OCI-LY3 (cell line): Measurements from ENCODE around the gene PLAC8L1.

Experiments used
- CTCF ChIP-seq: fragments of 200-600, 300-600 bp; sonication (generic); IDR thresholded peaks from 2 replicates; pipeline ENCODE4 v1.5.1; 2014; ENCODE audit warnings: antibody characterized with exemption, low read length, low read depth
- EZH2phosphoT487 ChIP-seq: fragments of 200-600 bp; shearing (Covaris generic); IDR thresholded peaks from 2 replicates; pipeline ENCODE4 v1.6.1; 2018; ENCODE audit warnings: antibody characterized with exemption, mixed run types, low read depth

GRCh38 chr5:146051678-146052077 is 53.7 kb downstream of the PLAC8L1 start:
- TF ChIP-seq CTCF (no peak), EZH2phosphoT487 (no peak)
